ENCODE measurements around the gene CCDC149. TPM values are rescaled to one million over a fixed set of nuclear protein-coding genes. Genes with fewer than 3 reads are reported as not detected.

Gene CCDC149
- total and polyA plus RNA-seq, 8 donors = 18.8 to 26.1 (median 22.0) TPM

- intact Hi-C loops (cut with DNase I) = no loop called here
- ATAC-seq (no peak), DNase-seq (no peak)
- no peaks in the 10 kb centered on the region for H3K27me3 ChIP-seq
- H3K4me3 ChIP-seq = no peak overlapping the region
- no peak for TF ChIP-seq CTCF (IDR thresholded peaks at IDR 0.05)
- H3K27ac ChIP-seq = no peak overlapping the region
- H3K9me3 ChIP-seq = no peaks in the 10 kb centered on the region
- H3K4me1 ChIP-seq = no peaks in the 10 kb centered on the region
- peaks cover 0 to 5% of the 10 kb centered on the region in 2 donors for H3K36me3 ChIP-seq
These were observed 16.8 kb downstream of the CCDC149 start for GRCh38 chr4:24896056-24896455.

GRCh38 chr4:24895461-24895860 is 17.4 kb downstream of the CCDC149 start:
- ATAC-seq = no peak
- peaks cover 0 to 9% of the 10 kb centered on the region in 2 donors for H3K36me3 ChIP-seq
- no peaks in the 10 kb centered on the region for H3K27me3 ChIP-seq
- no peak overlapping the region for H3K4me3 ChIP-seq
- DNase-seq = no peak
- intact Hi-C loops (cut with DNase I) = no loop called here
- H3K4me1 ChIP-seq = no peaks in the 10 kb centered on the region
- TF ChIP-seq CTCF (IDR thresholded peaks at IDR 0.05) = no peak
- no peaks in the 10 kb centered on the region for H3K9me3 ChIP-seq
- H3K27ac ChIP-seq = no peak overlapping the region

GRCh38 chr4:24894846-24895245 is 18.0 kb downstream of the CCDC149 start:
- no peaks in the 10 kb centered on the region for H3K27me3 ChIP-seq
- ATAC-seq = no peak
- peaks cover 0 to 9% of the 10 kb centered on the region in 2 donors for H3K36me3 ChIP-seq

GRCh38 chr4:24894243-24894642 is 18.6 kb downstream of the CCDC149 start:
- DNase-seq = no peak
- TF ChIP-seq CTCF (IDR thresholded peaks at IDR 0.05) = no peak
- Histone ChIP-seq H3K4me3 (no peak overlapping the region), H3K4me1 (no peaks in the 10 kb centered on the region), H3K36me3 (peaks cover 0 to 9% of the 10 kb centered on the region in 2 donors), H3K27ac (no peak overlapping the region), H3K27me3 (no peaks in the 10 kb centered on the region), H3K9me3 (no peaks in the 10 kb centered on the region)
- ATAC-seq = no peak
- intact Hi-C loops (cut with DNase I) = no loop called here

More at GRCh38 chr4:24894846-24895245, 18.0 kb downstream of the CCDC149 start:
- H3K9me3 ChIP-seq = no peaks in the 10 kb centered on the region
- intact Hi-C loops (cut with DNase I) = no loop called here
- no peak for TF ChIP-seq CTCF (IDR thresholded peaks at IDR 0.05)
- DNase-seq = no peak
- no peak overlapping the region for H3K4me3 ChIP-seq
- no peaks in the 10 kb centered on the region for H3K4me1 ChIP-seq
- H3K27ac ChIP-seq = no peak overlapping the region

- no peak overlapping the region for H3K27ac ChIP-seq
- H3K4me3 ChIP-seq = no peak overlapping the region
- no peaks in the 10 kb centered on the region for H3K27me3 ChIP-seq
- TF ChIP-seq CTCF (IDR thresholded peaks at IDR 0.05) = no peak
- peaks cover 0 to 9% of the 10 kb centered on the region in 2 donors for H3K36me3 ChIP-seq
- no peaks in the 10 kb centered on the region for H3K9me3 ChIP-seq
- ATAC-seq (no peak), DNase-seq (no peak)
- H3K4me1 ChIP-seq = no peaks in the 10 kb centered on the region
- intact Hi-C loops (cut with DNase I) = no loop called here
These were observed 20.1 kb downstream of the CCDC149 start for GRCh38 chr4:24892778-24893177.

All from left lung (tissue), 10 donors.